Peyer's patch (tissue), 4 donors: ENCODE measurements around the gene FN3K. TPM values are rescaled to one million over a fixed set of nuclear protein-coding genes. Genes with fewer than 3 reads are reported as not detected.
A peak's percentile ranks its signal among the peaks of the same experiment; 100 is the strongest.

Source experiments
- DNase-seq, 3 donors: peaks; one replicate each; pipeline ENCODE4 v3.0.0-alpha.2; 2017 to 2019
- H3K27ac ChIP-seq, 4 donors: fragments of 200-600 bp; sonication (generic); one replicate each; pipeline ENCODE4 v1.5.1; 2016 to 2019
- H3K27me3 ChIP-seq, 2 donors: fragments of 200-600 bp; sonication (generic); one replicate each; pipeline ENCODE4 v1.5.1; 2019
- H3K36me3 ChIP-seq, 3 donors: fragments of 200-600 bp; sonication (generic); one replicate each; pipeline ENCODE4 v1.5.1; 2016 to 2019
- H3K4me1 ChIP-seq, 4 donors: fragments of 200-600 bp; sonication (generic); one replicate each; pipeline ENCODE4 v1.5.1; 2016 to 2019
- H3K4me3 ChIP-seq, 4 donors: fragments of 200-600 bp; sonication (generic); 1 replicate in 3 of 4; 2 replicates in 1 of 4; pipeline ENCODE4 v1.5.1; 2016 to 2019; ENCODE audit warnings: mild to moderate bottlenecking in 1 of 4
- H3K9me3 ChIP-seq, 4 donors: fragments of 200-600 bp; sonication (generic); one replicate each; pipeline ENCODE4 v1.5.1; 2016 to 2019; ENCODE audit warnings: mild to moderate bottlenecking in 1 of 4
- POLR2A ChIP-seq, 2 donors: fragments of 450-650 bp; IDR thresholded peaks; one replicate each; pipeline ENCODE4 v1.5.1; 2017; ENCODE audit warnings: antibody characterized with exemption in 2 of 2, mild to moderate bottlenecking in 2 of 2, moderate library complexity in 2 of 2
- total RNA-seq, 4 donors: library from RNA; depleted of rRNA; stranded (reverse); fragments of >200 nt; gene quantifications; one replicate each; pipeline ENCODE4 v1.1.0, GENCODE V29; 2016
- TF ChIP-seq, protein P1 (sequence below), 6 experiments: fragments of 450-650 bp in 4 of 6; fragments of 200-600 bp in 2 of 6; sonication (generic) in 1 of 6; IDR thresholded peaks; one replicate each; pipeline ENCODE4 v1.5.1; 2017 to 2019; ENCODE audit warnings: antibody characterized with exemption in 6 of 6, mild to moderate bottlenecking in 3 of 6, moderate library complexity in 1 of 6

FN3K gene
- total RNA-seq, 4 donors from 2014 or later = 14.0 to 56.3 (median 23.0) TPM

DNA sequence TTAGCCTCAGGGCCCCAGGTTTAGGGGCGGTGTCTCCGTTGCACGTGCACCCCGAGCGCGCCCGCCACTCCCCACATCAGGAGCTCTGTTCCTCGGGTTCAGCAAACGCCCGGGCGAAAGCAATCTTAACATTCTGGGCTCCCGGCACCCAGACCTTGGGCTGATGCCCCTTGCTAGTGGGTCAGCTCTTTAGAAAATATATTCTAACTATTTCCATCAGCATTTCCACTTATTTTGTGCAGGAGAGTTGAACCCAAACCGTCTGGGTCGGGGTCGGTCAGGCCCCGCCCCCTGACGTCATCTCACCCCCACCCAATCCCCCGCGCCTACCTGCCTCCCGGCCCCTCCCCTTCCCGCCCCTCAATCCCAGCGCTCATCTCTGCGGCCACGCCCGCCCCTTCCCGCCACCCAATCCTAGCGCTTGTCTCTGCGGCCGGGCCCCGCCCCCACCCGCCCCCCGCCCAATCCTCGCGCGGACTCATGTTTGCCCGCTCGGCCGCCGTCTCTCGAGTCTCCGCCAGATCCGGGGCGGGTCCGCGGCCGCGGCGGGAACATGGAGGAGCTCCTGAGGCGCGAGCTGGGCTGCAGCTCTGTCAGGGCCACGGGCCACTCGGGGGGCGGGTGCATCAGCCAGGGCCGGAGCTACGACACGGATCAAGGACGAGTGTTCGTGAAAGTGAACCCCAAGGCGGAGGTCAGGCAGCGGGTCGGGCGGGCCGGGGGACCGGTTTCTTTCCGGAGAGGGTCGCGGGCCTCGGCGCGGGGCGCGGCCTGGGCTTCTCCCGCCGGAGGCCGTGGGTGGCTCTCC lies 19.0 kb upstream of the FN3K start, which contains the start of gene FN3KRP:
FN3KRP (plus strand) TSS at position 504 of the 808 bp plus-strand sequence; CDS start at position 554, 50 bp downstream.
- peak within 1 kb of the TSS; percentile 74 to 94 (median 85) for H3K4me3 ChIP-seq
- no peaks in the 10 kb centered on the region for H3K9me3 ChIP-seq
- peaks cover 0 to 18% (median 12%) of the 10 kb centered on the region in 4 donors for H3K4me1 ChIP-seq
- H3K27ac ChIP-seq = peak within 1 kb of the TSS; percentile 65 to 89 (median 80)
- no peaks in the 10 kb centered on the region for H3K27me3 ChIP-seq
- H3K36me3 ChIP-seq = peaks cover 0 to 25% (median 0%) of the 10 kb centered on the region in 3 donors
- DNase-seq = peak; percentile 94 to 98 (median 98)
- TF ChIP-seq POLR2A (IDR thresholded peaks at IDR 0.05) = peak; percentile 61 to 63
- TF ChIP-seq, protein P1, sequence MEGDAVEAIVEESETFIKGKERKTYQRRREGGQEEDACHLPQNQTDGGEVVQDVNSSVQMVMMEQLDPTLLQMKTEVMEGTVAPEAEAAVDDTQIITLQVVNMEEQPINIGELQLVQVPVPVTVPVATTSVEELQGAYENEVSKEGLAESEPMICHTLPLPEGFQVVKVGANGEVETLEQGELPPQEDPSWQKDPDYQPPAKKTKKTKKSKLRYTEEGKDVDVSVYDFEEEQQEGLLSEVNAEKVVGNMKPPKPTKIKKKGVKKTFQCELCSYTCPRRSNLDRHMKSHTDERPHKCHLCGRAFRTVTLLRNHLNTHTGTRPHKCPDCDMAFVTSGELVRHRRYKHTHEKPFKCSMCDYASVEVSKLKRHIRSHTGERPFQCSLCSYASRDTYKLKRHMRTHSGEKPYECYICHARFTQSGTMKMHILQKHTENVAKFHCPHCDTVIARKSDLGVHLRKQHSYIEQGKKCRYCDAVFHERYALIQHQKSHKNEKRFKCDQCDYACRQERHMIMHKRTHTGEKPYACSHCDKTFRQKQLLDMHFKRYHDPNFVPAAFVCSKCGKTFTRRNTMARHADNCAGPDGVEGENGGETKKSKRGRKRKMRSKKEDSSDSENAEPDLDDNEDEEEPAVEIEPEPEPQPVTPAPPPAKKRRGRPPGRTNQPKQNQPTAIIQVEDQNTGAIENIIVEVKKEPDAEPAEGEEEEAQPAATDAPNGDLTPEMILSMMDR (IDR thresholded peaks at IDR 0.05) = no peak

- DNase-seq = peak in 1 of 3 donors; percentile 47
- Histone ChIP-seq H3K4me3 (no peak overlapping the region), H3K27ac (no peak overlapping the region), H3K27me3 (no peaks in the 10 kb centered on the region), H3K9me3 (no peaks in the 10 kb centered on the region), H3K4me1 (peaks cover 0 to 18% (median 12%) of the 10 kb centered on the region in 4 donors), H3K36me3 (peaks cover 0 to 48% (median 0%) of the 10 kb centered on the region in 3 donors)
- no peak for TF ChIP-seq POLR2A (IDR thresholded peaks at IDR 0.05)
- TF ChIP-seq, protein P1 (IDR thresholded peaks at IDR 0.05) = no peak
Observed at GRCh38 chr17:82718986-82719685, 16.3 kb upstream of the FN3K start.

- no peak overlapping the region for H3K4me3 ChIP-seq
- TF ChIP-seq, protein P1 (IDR thresholded peaks at IDR 0.05) = no peak
- no peak for TF ChIP-seq POLR2A (IDR thresholded peaks at IDR 0.05)
- H3K9me3 ChIP-seq = no peaks in the 10 kb centered on the region
- peaks cover 0 to 18% (median 12%) of the 10 kb centered on the region in 4 donors for H3K4me1 ChIP-seq
- H3K27me3 ChIP-seq = no peaks in the 10 kb centered on the region
- no peak overlapping the region for H3K27ac ChIP-seq
- peak in 1 of 3 donors; percentile 39 for DNase-seq
- H3K36me3 ChIP-seq = peaks cover 0 to 48% (median 0%) of the 10 kb centered on the region in 3 donors
Observed at GRCh38 chr17:82720204-82720603, 15.2 kb upstream of the FN3K start.

DNA sequence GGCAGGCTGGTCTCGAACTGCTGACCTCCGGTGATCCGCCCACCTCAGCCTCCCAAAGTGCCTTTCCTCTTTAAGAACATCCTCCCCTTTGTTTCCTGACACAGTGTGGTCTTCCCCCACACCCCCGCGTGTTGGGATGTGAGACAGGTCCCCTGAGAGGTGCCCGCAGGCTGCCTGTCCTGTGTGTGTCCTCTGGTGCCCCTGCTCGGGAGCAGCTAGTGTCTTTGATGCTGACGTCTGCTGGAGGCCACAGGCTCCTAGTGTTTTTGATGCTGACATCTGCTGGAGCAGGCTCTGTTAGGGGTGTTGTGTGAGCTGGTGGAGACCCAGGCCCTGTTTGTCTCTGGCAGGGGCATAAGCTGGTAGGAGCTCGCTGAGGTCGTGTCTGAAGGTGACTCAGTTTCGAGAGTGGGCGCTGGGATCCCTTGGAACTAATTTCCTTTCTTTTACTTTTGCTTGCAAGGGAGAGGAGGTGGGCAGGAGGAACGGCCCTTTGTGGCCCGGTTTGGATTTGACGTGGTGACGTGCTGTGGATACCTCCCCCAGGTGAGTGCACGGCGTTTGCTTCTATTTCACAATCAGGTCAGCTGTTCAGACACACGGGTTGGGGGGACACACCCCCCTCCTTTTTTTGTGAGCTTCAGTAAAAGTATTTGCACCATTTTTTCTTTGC lies 12.9 kb upstream of the FN3K start:
- H3K4me1 ChIP-seq = peaks cover 0 to 13% (median 6%) of the 10 kb centered on the region in 4 donors
- TF ChIP-seq POLR2A (IDR thresholded peaks at IDR 0.05) = no peak
- TF ChIP-seq, protein P1 (IDR thresholded peaks at IDR 0.05) = no peak
- peaks cover 0 to 65% (median 0%) of the 10 kb centered on the region in 3 donors for H3K36me3 ChIP-seq
- no peak overlapping the region for H3K27ac ChIP-seq
- H3K27me3 ChIP-seq = no peaks in the 10 kb centered on the region
- H3K9me3 ChIP-seq = no peaks in the 10 kb centered on the region
- peak in 1 of 3 donors; percentile 39 for DNase-seq
- H3K4me3 ChIP-seq = no peak overlapping the region

DNA sequence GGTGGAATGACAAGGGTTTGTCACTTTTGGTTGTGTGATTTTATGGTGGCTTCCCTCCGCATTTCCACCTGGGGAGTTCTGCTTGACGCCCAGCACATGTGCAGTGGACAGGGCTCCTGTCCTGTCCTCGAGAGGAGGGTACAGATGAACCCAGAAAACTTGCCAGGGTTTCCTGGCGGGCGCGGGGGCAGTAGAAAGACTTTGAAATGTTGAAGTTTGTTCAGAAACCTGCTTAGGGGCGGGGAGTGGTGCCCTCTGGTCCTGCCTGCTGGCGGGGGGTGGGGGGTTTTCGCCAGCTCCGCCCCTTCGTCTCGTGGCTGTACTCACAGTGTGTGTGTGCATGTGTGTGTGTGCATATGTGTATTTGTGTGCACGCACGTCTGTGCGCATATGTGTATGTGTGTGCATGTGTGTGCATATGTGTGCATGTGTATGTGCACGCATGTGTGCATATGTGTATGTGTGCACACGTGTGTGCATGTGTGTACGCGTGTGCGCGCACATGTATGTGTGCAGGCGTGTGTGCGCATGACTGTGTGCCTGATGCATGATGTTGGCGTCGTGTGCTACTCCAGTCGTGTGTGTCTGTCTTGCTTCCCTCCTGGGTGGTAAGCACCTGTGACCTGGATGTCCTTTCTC lies 12.1 kb upstream of the FN3K start:
- H3K4me3 ChIP-seq = no peak overlapping the region
- peaks cover 0 to 5% (median 0%) of the 10 kb centered on the region in 4 donors for H3K4me1 ChIP-seq
- TF ChIP-seq, protein P1 (IDR thresholded peaks at IDR 0.05) = no peak
- TF ChIP-seq POLR2A (IDR thresholded peaks at IDR 0.05) = no peak
- DNase-seq = no peak
- no peaks in the 10 kb centered on the region for H3K27me3 ChIP-seq
- H3K27ac ChIP-seq = no peak overlapping the region
- peaks cover 0 to 69% (median 0%) of the 10 kb centered on the region in 3 donors for H3K36me3 ChIP-seq
- no peaks in the 10 kb centered on the region for H3K9me3 ChIP-seq
